Measurements from ENCODE around the gene ZNF575.

ZNF575 gene

GRCh38 chr19:43574424-43575155, 41.6 kb downstream of the ZNF575 start:
- no peak for TF ChIP-seq POLR2A (IDR thresholded peaks at IDR 0.05; ENCODE audit: extremely low read depth, insufficient read length)
- no peak for TF ChIP-seq MYC (IDR thresholded peaks at IDR 0.05; ENCODE audit: low read depth, low read length)

GRCh38 chr19:43575156-43575950, 42.4 kb downstream of the ZNF575 start, which contains the start of the genes PINLYP and XRCC1:
TSS of gene PINLYP (plus strand) at chr19:43575801. CDS start at chr19:43577192, 1,391 bp downstream.
TSS of gene XRCC1 (minus strand) at chr19:43575527. CDS start at chr19:43575458, 69 bp downstream.
- TF ChIP-seq MAX (IDR thresholded peaks at IDR 0.05; ENCODE audit: low read depth, low read length) (peak; percentile 31; the same call in 1 of the 2 replicates), MYC (IDR thresholded peaks at IDR 0.05; ENCODE audit: low read depth, low read length) (no peak), POLR2A (IDR thresholded peaks at IDR 0.05; ENCODE audit: extremely low read depth, insufficient read length) (peak; percentile 39), CTCF (IDR thresholded peaks at IDR 0.05; ENCODE audit: low read depth, low read length) (no peak)
- peak within 1 kb of the TSS; percentile 96 for H3K4me3 ChIP-seq (ENCODE audit: low read depth, low read length)
- peak; percentile 95 for DNase-seq (ENCODE audit: low read depth)

More at GRCh38 chr19:43574424-43575155, 41.6 kb downstream of the ZNF575 start:
- DNase-seq (ENCODE audit: low read depth), result no peak
- H3K4me3 ChIP-seq (ENCODE audit: low read depth, low read length), result peak overlapping the region; percentile 96

- DNase-seq (ENCODE audit: low read depth), result no peak
- peak overlapping the region; percentile 37 for H3K4me3 ChIP-seq (ENCODE audit: low read depth, low read length)
- no peak for TF ChIP-seq MAX (IDR thresholded peaks at IDR 0.05; ENCODE audit: low read depth, low read length)
- no peak for TF ChIP-seq MYC (IDR thresholded peaks at IDR 0.05; ENCODE audit: low read depth, low read length)
- no peak for TF ChIP-seq POLR2A (IDR thresholded peaks at IDR 0.05; ENCODE audit: extremely low read depth, insufficient read length)
- no peak for TF ChIP-seq CTCF (IDR thresholded peaks at IDR 0.05; ENCODE audit: low read depth, low read length)
Measured at GRCh38 chr19:43575955-43576878, 43.2 kb downstream of the ZNF575 start.

GRCh38 chr19:43578787-43579186, 45.8 kb downstream of the ZNF575 start:
- TF ChIP-seq POLR2A (IDR thresholded peaks at IDR 0.05; ENCODE audit: extremely low read depth, insufficient read length), result no peak
- TF ChIP-seq MAX (IDR thresholded peaks at IDR 0.05; ENCODE audit: low read depth, low read length), result no peak
- no peak for TF ChIP-seq MYC (IDR thresholded peaks at IDR 0.05; ENCODE audit: low read depth, low read length)
- no peak for TF ChIP-seq CTCF (IDR thresholded peaks at IDR 0.05; ENCODE audit: low read depth, low read length)
- DNase-seq (ENCODE audit: low read depth), result no peak
- H3K4me3 ChIP-seq (ENCODE audit: low read depth, low read length), result no peak overlapping the region

- H3K4me3 ChIP-seq (ENCODE audit: low read depth, low read length), result no peak overlapping the region
- DNase-seq (ENCODE audit: low read depth), result no peak
- TF ChIP-seq MYC (IDR thresholded peaks at IDR 0.05; ENCODE audit: low read depth, low read length) (no peak), MAX (IDR thresholded peaks at IDR 0.05; ENCODE audit: low read depth, low read length) (no peak), CTCF (IDR thresholded peaks at IDR 0.05; ENCODE audit: low read depth, low read length) (no peak)
Measured at GRCh38 chr19:43581467-43581866, 48.5 kb downstream of the ZNF575 start.

Data from NB4 (cell line).